Measurements from ENCODE around the gene PPTC7. TPM values are rescaled to one million over a fixed set of nuclear protein-coding genes. Genes with fewer than 3 reads are reported as not detected.

The PPTC7 gene
- total and polyA plus RNA-seq, 2 of the 13 experiments (the other 11 are each of a cell fraction or from before 2014, with no cell fraction given): 4.8 to 12.3 TPM

DNA sequence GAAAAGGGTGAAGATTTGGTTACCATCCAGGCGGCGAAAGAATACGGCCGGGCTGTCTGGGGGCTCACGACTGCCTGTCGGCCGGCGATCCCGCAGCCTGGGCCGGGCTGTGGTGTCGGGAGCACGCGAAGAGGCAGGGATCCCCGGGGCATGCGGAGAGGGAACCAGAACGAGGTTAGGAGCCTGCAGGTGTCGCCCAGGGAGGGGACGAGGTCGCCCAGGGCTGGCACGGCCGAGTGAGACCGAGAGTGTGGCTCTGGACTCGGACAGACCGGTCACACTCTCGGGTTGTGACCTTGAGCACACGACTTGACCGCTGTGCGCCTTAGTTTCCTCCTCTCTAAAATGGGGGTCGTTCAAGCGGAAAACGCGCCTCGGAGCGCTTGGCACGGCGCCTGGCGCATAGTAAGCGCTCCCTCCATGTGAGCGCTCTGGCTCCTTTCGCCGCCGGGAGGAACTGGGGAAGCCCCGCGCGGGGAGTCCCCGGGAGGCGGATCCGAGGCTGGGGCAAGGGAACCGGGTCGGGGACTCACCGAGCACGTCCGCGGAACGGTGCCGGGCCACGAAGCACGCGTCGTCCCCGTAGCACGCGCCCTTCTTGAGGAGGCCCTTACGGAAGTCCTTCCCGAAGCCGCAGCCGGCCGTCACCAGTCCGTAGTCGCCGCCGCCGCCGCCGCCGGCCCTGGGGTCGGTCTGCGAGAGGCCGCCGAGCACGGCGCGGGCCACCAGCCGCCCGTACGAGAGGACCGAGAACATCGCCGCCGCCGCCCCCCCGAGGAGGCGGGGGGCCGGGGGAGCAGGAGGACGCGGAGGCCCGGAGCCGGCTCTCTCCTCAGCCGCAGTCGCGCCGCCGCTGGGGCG is 612 bp downstream of the PPTC7 start (continued):
- peak; percentile 88 for TF ChIP-seq ZNF563 (CRISPR knock-in tag; IDR thresholded peaks at IDR 0.05)
- TF ChIP-seq, protein P1, sequence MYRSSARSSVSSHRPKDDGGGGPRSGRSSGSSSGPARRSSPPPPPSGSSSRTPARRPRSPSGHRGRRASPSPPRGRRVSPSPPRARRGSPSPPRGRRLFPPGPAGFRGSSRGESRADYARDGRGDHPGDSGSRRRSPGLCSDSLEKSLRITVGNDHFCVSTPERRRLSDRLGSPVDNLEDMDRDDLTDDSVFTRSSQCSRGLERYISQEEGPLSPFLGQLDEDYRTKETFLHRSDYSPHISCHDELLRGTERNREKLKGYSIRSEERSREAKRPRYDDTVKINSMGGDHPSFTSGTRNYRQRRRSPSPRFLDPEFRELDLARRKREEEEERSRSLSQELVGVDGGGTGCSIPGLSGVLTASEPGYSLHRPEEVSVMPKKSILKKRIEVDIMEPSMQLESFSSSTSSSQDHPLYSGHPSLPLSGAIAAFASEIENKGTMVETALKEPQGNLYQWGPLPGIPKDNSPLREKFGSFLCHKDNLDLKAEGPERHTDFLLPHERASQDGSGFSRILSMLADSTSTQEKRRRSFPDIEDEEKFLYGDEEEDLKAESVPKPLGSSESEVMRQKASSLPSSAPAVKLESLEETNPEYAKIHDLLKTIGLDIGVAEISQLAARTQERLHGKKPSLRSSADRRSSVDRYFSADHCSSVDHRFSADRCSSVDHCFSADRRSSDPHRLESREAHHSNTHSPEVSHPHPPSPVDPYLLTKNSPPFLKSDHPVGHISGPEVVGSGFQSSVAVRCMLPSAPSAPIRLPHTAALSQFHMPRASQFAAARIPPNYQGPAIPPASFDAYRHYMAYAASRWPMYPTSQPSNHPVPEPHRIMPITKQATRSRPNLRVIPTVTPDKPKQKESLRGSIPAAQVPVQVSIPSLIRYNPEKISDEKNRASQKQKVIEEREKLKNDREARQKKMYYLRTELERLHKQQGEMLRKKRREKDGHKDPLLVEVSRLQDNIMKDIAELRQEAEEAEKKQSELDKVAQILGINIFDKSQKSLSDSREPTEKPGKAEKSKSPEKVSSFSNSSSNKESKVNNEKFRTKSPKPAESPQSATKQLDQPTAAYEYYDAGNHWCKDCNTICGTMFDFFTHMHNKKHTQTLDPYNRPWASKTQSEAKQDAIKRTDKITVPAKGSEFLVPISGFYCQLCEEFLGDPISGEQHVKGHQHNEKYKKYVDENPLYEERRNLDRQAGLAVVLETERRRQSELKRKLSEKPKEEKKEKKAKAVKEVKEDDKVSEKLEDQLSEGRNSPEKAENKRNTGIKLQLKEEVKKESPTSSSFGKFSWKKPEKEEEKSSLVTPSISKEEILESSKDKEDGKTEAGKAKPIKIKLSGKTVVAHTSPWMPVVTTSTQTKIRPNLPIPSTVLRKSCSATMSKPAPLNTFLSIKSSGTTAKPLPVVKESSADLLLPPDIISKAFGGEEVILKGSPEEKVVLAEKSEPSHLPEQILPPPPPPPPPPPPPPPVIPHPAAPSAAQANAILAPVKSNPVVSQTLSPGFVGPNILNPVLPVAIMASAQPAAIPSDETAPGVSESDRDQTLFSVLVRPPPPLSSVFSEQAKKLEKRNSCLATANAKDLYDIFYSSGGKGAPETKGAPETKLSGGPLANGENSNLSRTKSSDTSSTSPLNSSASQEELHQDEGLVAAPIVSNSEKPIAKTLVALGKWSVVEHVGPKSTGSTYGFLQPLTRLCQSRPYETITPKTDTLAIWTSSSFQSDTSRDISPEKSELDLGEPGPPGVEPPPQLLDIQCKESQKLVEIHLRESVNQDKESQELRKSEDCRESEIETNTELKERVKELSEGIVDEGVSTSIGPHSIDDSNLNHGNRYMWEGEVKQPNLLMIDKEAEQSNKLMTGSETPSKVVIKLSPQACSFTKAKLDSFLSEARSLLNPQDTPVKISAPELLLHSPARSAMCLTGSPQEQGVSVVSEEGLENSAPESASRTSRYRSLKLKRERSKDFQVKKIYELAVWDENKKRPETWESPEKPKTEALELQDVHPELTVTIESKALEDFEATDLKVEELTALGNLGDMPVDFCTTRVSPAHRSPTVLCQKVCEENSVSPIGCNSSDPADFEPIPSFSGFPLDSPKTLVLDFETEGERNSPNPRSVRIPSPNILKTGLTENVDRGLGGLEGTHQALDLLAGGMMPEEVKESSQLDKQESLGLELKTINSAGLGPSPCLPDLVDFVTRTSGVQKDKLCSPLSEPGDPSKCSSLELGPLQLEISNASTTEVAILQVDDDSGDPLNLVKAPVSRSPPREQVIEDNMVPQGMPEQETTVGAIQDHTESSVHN (CRISPR knock-in tag; IDR thresholded peaks at IDR 0.05): no peak
- TF ChIP-seq, protein P2, sequence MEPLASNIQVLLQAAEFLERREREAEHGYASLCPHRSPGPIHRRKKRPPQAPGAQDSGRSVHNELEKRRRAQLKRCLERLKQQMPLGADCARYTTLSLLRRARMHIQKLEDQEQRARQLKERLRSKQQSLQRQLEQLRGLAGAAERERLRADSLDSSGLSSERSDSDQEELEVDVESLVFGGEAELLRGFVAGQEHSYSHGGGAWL (CRISPR knock-in tag; IDR thresholded peaks at IDR 0.05): peak; percentile 31; the same call in 1 of the 2 replicates
- TF ChIP-seq ZNF557 (CRISPR knock-in tag; IDR thresholded peaks at IDR 0.05): no peak
- peak; percentile 55 for TF ChIP-seq ZFY (CRISPR knock-in tag; IDR thresholded peaks at IDR 0.05)
- TF ChIP-seq ZSCAN31 (CRISPR knock-in tag; IDR thresholded peaks at IDR 0.05; ENCODE audit: low read depth): peak; percentile 33; the same call in 1 of the 2 replicates
- 0 out of 2 replicates have a peak, but pooled peaks have one; percentile 39 for TF ChIP-seq TP53 (CRISPR knock-in tag; conservative IDR thresholded peaks at IDR 0.05)
- TF ChIP-seq, protein P3, sequence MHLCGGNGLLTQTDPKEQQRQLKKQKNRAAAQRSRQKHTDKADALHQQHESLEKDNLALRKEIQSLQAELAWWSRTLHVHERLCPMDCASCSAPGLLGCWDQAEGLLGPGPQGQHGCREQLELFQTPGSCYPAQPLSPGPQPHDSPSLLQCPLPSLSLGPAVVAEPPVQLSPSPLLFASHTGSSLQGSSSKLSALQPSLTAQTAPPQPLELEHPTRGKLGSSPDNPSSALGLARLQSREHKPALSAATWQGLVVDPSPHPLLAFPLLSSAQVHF (CRISPR knock-in tag; IDR thresholded peaks at IDR 0.05): no peak
- TF ChIP-seq ZNF264 (CRISPR knock-in tag; IDR thresholded peaks at IDR 0.05): no peak
- TF ChIP-seq DMAP1 (CRISPR knock-in tag; IDR thresholded peaks at IDR 0.05): no peak; the same call in 1 of the 2 replicates
- no peak for TF ChIP-seq GATAD2A (CRISPR knock-in tag; IDR thresholded peaks at IDR 0.05)
- peak; percentile 40 for TF ChIP-seq HDAC1 (CRISPR knock-in tag; IDR thresholded peaks at IDR 0.05)
- TF ChIP-seq ZNF24 (IDR thresholded peaks at IDR 0.05): no peak
- TF ChIP-seq ZNF530 (CRISPR knock-in tag; IDR thresholded peaks at IDR 0.05; ENCODE audit: low read depth): no peak
- TF ChIP-seq, protein P4, sequence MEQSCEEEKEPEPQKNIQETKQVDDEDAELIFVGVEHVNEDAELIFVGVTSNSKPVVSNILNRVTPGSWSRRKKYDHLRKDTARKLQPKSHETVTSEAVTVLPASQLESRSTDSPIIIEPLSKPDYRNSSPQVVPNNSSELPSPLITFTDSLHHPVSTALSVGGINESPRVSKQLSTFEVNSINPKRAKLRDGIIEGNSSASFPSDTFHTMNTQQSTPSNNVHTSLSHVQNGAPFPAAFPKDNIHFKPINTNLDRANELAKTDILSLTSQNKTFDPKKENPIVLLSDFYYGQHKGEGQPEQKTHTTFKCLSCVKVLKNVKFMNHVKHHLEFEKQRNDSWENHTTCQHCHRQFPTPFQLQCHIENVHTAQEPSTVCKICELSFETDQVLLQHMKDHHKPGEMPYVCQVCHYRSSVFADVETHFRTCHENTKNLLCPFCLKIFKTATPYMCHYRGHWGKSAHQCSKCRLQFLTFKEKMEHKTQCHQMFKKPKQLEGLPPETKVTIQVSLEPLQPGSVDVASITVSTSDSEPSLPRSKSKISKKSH (CRISPR knock-in tag; IDR thresholded peaks at IDR 0.05; ENCODE audit: borderline replicate concordance): no peak; the same call in 1 of the 2 replicates
- TF ChIP-seq CCDC6 (CRISPR knock-in tag; IDR thresholded peaks at IDR 0.05): no peak
- TF ChIP-seq ZNF431 (CRISPR knock-in tag; IDR thresholded peaks at IDR 0.05; ENCODE audit: borderline replicate concordance, low read depth): peak; percentile 59; the same call in 1 of the 2 replicates
- no peak for TF ChIP-seq ZNF432 (CRISPR knock-in tag; IDR thresholded peaks at IDR 0.05; ENCODE audit: borderline replicate concordance)
- TF ChIP-seq RAD51 (IDR thresholded peaks at IDR 0.05; ENCODE audit: borderline replicate concordance): no peak
